ENCODE measurements around the gene ZNF629.

The ZNF629 gene

DNA sequence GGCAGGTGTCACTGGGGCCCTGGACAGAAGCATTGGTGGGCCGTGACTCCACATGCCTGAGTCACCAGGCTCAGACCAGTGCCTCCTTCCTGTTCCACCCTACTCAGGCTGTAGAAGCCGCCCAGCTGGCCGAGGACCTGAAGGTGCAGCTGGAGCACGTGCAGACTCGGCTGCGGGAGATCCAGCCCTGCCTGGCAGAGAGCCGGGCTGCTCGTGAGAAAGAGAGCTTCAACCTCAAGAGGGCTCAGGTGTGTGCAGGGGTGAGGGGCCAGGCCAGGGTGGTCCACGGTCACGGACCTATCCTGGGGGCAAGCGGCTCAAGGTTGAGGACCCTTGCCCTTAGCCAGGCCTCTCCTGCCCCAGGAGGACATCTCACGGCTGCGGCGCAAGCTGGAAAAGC, 15.3 kb downstream of the ZNF629 start:
- no peak overlapping the region for H3K4me3 ChIP-seq (ENCODE audit: insufficient read depth in 1 of 2, low read depth in 1 of 2, low read length in 2 of 2)
- H2BK5ac ChIP-seq (ENCODE audit: low read depth, low read length, poor library complexity, severe bottlenecking), result no peak overlapping the region
- H3K9me3 ChIP-seq (ENCODE audit: control insufficient read depth, low read length), result no peaks in the 10 kb centered on the region
- H3K27me3 ChIP-seq (ENCODE audit: control insufficient read depth in 1 of 2, insufficient read depth in 1 of 2, low read length in 2 of 2), result no peaks in the 10 kb centered on the region
- no peak overlapping the region for H4K91ac ChIP-seq (ENCODE audit: low read length)
- H3K4me2 ChIP-seq (ENCODE audit: low read length, poor library complexity, severe bottlenecking), result no peak overlapping the region
- no peak overlapping the region for H3K18ac ChIP-seq (ENCODE audit: low read depth in 1 of 2, low read length in 2 of 2)
- no peak overlapping the region for H2AFZ ChIP-seq (ENCODE audit: low read depth, low read length)
- H2AK5ac ChIP-seq (ENCODE audit: low read length, severe bottlenecking), result no peak overlapping the region
- no peak overlapping the region for H3K9ac ChIP-seq (ENCODE audit: low read length)
- H3K4me1 ChIP-seq (ENCODE audit: control insufficient read depth, insufficient read depth, low read depth, low read length), result peaks cover 18% of the 10 kb centered on the region
- no peak overlapping the region for H4K8ac ChIP-seq (ENCODE audit: low read length)
- H3K36me3 ChIP-seq (ENCODE audit: control insufficient read depth in 1 of 2, insufficient read depth in 2 of 2, low read depth in 1 of 2, low read length in 2 of 2), result peaks cover 78 to 81% of the 10 kb centered on the region in 2 experiments
- H2BK15ac ChIP-seq (ENCODE audit: low read depth, poor library complexity, severe bottlenecking), result no peak overlapping the region
- no peak overlapping the region for H3K14ac ChIP-seq (ENCODE audit: low read length in 2 of 2)
- no peak overlapping the region for H3K4ac ChIP-seq (ENCODE audit: low read depth in 1 of 2, low read length in 2 of 2)
- no peak overlapping the region for H3K23ac ChIP-seq (ENCODE audit: low read length in 2 of 2)
- H3K79me1 ChIP-seq (replicated peaks; ENCODE audit: low read length, poor library complexity, severe bottlenecking), result peaks cover 29% of the 10 kb centered on the region
- no peak overlapping the region for H2BK12ac ChIP-seq (ENCODE audit: low read length in 2 of 2)
- no peak overlapping the region for H2BK120ac ChIP-seq (ENCODE audit: low read depth, low read length)
- H3K27ac ChIP-seq (ENCODE audit: low read length, poor library complexity, severe bottlenecking), result no peak overlapping the region
- DNase-seq, result peak; percentile 33
- 77% methylated on average over 14 of the region's 14 CpGs for WGBS

DNA sequence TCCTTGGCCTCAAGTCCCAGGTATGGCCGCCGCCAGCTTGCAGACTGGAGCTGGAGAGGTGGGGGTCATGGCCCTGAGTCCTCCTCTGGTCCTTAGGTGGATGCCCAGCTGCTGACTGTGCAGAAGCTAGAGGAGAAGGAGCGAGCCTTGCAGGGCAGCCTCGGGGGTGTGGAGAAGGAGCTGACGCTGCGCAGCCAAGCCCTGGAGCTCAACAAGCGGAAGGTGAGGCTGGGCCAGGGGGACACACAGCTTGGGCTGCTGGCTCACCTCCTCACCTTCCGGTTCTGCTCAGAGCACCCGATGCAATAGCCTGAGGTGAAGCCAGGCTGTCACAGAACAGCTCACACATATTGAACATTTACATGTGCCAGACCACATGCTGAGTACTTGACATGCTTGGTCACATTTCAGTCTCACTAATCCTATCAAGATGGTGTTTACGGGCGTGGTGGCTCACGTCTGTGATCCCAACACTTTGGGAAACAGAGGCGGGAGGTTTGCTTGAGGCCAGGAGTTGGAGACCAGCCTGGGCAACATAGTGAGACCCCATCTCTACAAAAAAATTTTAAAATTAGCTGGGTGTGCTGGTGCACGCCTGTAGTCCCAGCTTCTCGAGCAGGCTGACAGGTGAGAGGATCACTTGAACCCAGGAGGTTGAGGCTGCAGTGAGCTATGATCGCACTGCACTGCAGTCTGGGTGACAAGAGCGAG, 17.5 kb downstream of the ZNF629 start:
- Histone ChIP-seq H3K4me1 (ENCODE audit: control insufficient read depth, insufficient read depth, low read depth, low read length) (peaks cover 1% of the 10 kb centered on the region), H3K4ac (ENCODE audit: low read depth in 1 of 2, low read length in 2 of 2) (no peak overlapping the region), H3K79me1 (replicated peaks; ENCODE audit: low read length, poor library complexity, severe bottlenecking) (peaks cover 44% of the 10 kb centered on the region), H2AK5ac (ENCODE audit: low read length, severe bottlenecking) (no peak overlapping the region), H3K9ac (ENCODE audit: low read length) (no peak overlapping the region), H2BK5ac (ENCODE audit: low read depth, low read length, poor library complexity, severe bottlenecking) (no peak overlapping the region), H3K4me3 (ENCODE audit: insufficient read depth in 1 of 2, low read depth in 1 of 2, low read length in 2 of 2) (no peak overlapping the region), H2BK120ac (ENCODE audit: low read depth, low read length) (no peak overlapping the region), H2BK12ac (ENCODE audit: low read length in 2 of 2) (no peak overlapping the region), H3K36me3 (ENCODE audit: control insufficient read depth in 1 of 2, insufficient read depth in 2 of 2, low read depth in 1 of 2, low read length in 2 of 2) (peaks cover 93 to 100% of the 10 kb centered on the region in 2 experiments), H3K27ac (ENCODE audit: low read length, poor library complexity, severe bottlenecking) (no peak overlapping the region), H4K91ac (ENCODE audit: low read length) (no peak overlapping the region), H3K14ac (ENCODE audit: low read length in 2 of 2) (no peak overlapping the region), H3K23ac (ENCODE audit: low read length in 2 of 2) (no peak overlapping the region), H3K4me2 (ENCODE audit: low read length, poor library complexity, severe bottlenecking) (no peak overlapping the region), H2BK15ac (ENCODE audit: low read depth, poor library complexity, severe bottlenecking) (no peak overlapping the region), H2AFZ (ENCODE audit: low read depth, low read length) (no peak overlapping the region), H3K18ac (ENCODE audit: low read depth in 1 of 2, low read length in 2 of 2) (no peak overlapping the region), H3K27me3 (ENCODE audit: control insufficient read depth in 1 of 2, insufficient read depth in 1 of 2, low read length in 2 of 2) (no peaks in the 10 kb centered on the region), H3K9me3 (ENCODE audit: control insufficient read depth, low read length) (no peaks in the 10 kb centered on the region), H4K8ac (ENCODE audit: low read length) (no peak overlapping the region)
- WGBS, result 95% methylated on average over 15 of the region's 17 CpGs
- no peak for DNase-seq

DNA sequence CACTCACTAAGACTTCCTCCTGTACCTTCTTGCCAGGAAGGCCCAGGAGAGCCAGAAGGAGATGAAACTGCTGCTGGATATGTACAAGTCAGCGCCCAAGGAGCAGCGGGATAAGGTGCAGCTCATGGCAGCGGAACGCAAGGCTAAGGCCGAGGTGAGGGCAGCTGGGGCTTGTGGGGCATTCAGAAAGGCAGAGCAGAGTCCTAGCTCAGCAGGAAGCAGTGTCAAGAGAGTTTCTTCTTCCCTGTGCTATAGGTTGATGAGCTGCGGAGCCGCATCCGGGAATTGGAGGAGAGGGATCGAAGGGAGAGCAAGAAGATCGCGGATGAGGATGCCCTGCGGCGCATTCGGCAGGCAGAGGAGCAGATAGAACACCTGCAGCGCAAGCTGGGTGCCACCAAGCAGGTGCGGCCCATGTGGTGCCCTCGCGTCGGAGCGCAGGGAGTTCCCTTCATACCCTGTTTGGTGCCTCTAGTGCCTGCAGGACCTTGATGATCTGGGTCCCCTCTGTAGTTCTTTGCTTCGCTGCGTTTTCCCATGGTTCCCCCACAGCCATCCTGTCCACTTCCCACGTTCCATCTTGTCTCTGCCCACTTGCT, 18.3 kb downstream of the ZNF629 start:
- WGBS, result 97% methylated on average over 23 of the region's 23 CpGs
- no peak overlapping the region for H3K14ac ChIP-seq (ENCODE audit: low read length in 2 of 2)
- H3K23ac ChIP-seq (ENCODE audit: low read length in 2 of 2), result no peak overlapping the region
- H3K4ac ChIP-seq (ENCODE audit: low read depth in 1 of 2, low read length in 2 of 2), result no peak overlapping the region
- no peak overlapping the region for H3K27ac ChIP-seq (ENCODE audit: low read length, poor library complexity, severe bottlenecking)
- peaks cover 51% of the 10 kb centered on the region for H3K79me1 ChIP-seq (replicated peaks; ENCODE audit: low read length, poor library complexity, severe bottlenecking)
- no peak overlapping the region for H2BK120ac ChIP-seq (ENCODE audit: low read depth, low read length)
- no peak overlapping the region for H2AK5ac ChIP-seq (ENCODE audit: low read length, severe bottlenecking)
- H3K9ac ChIP-seq (ENCODE audit: low read length), result no peak overlapping the region
- no peaks in the 10 kb centered on the region for H3K9me3 ChIP-seq (ENCODE audit: control insufficient read depth, low read length)
- H3K4me3 ChIP-seq (ENCODE audit: insufficient read depth in 1 of 2, low read depth in 1 of 2, low read length in 2 of 2), result no peak overlapping the region
- no peak overlapping the region for H2BK12ac ChIP-seq (ENCODE audit: low read length in 2 of 2)
- H3K4me2 ChIP-seq (ENCODE audit: low read length, poor library complexity, severe bottlenecking), result no peak overlapping the region
- no peak overlapping the region for H4K8ac ChIP-seq (ENCODE audit: low read length)
- no peak overlapping the region for H3K18ac ChIP-seq (ENCODE audit: low read depth in 1 of 2, low read length in 2 of 2)
- H2BK5ac ChIP-seq (ENCODE audit: low read depth, low read length, poor library complexity, severe bottlenecking), result no peak overlapping the region
- peaks cover 91 to 100% of the 10 kb centered on the region in 2 experiments for H3K36me3 ChIP-seq (ENCODE audit: control insufficient read depth in 1 of 2, insufficient read depth in 2 of 2, low read depth in 1 of 2, low read length in 2 of 2)
- H2AFZ ChIP-seq (ENCODE audit: low read depth, low read length), result no peak overlapping the region
- no peaks in the 10 kb centered on the region for H3K27me3 ChIP-seq (ENCODE audit: control insufficient read depth in 1 of 2, insufficient read depth in 1 of 2, low read length in 2 of 2)
- no peak for DNase-seq
- peak overlapping the region; percentile 16 for H4K91ac ChIP-seq (ENCODE audit: low read length)
- H2BK15ac ChIP-seq (ENCODE audit: low read depth, poor library complexity, severe bottlenecking), result no peak overlapping the region
- H3K4me1 ChIP-seq (ENCODE audit: control insufficient read depth, insufficient read depth, low read depth, low read length), result peaks cover 3% of the 10 kb centered on the region

DNA sequence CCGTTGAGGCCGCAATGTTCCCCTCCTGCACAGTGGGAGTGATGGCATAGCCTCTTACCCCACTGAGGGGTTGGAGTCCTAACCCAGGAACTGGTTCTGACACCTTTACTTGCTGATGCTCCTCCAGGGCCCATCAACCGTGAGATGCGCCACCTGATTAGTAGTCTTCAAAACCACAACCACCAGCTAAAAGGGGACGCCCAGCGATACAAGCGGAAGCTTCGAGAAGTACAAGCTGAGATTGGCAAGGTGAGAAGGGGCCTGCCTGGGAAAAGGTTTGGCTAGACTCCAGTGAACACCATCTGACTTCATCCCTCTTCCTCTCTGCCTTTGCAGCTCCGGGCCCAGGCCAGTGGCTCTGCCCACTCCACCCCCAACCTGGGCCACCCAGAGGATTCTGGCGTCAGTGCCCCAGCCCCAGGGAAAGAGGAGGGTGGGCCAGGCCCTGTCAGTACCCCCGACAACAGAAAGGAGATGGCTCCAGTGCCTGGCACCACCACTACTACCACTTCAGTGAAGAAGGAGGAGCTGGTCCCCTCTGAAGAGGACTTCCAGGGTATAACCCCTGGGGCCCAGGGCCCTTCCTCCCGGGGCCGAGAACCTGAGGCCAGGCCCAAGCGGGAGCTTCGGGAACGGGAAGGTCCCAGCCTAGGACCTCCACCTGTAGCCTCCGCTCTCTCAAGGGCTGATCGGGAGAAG, 19.1 kb downstream of the ZNF629 start:
- no peak for DNase-seq
- Histone ChIP-seq H2BK5ac (ENCODE audit: low read depth, low read length, poor library complexity, severe bottlenecking) (no peak overlapping the region), H2BK15ac (ENCODE audit: low read depth, poor library complexity, severe bottlenecking) (no peak overlapping the region), H3K27ac (ENCODE audit: low read length, poor library complexity, severe bottlenecking) (no peak overlapping the region), H3K79me1 (replicated peaks; ENCODE audit: low read length, poor library complexity, severe bottlenecking) (peaks cover 53% of the 10 kb centered on the region), H3K14ac (ENCODE audit: low read length in 2 of 2) (no peak overlapping the region), H3K4me2 (ENCODE audit: low read length, poor library complexity, severe bottlenecking) (no peak overlapping the region), H3K4me1 (ENCODE audit: control insufficient read depth, insufficient read depth, low read depth, low read length) (peaks cover 8% of the 10 kb centered on the region), H3K36me3 (ENCODE audit: control insufficient read depth in 1 of 2, insufficient read depth in 2 of 2, low read depth in 1 of 2, low read length in 2 of 2) (peaks cover 88 to 99% of the 10 kb centered on the region in 2 experiments), H3K18ac (ENCODE audit: low read depth in 1 of 2, low read length in 2 of 2) (no peak overlapping the region), H3K23ac (ENCODE audit: low read length in 2 of 2) (no peak overlapping the region), H3K27me3 (ENCODE audit: control insufficient read depth in 1 of 2, insufficient read depth in 1 of 2, low read length in 2 of 2) (no peaks in the 10 kb centered on the region), H4K91ac (ENCODE audit: low read length) (no peak overlapping the region), H4K8ac (ENCODE audit: low read length) (no peak overlapping the region), H2AFZ (ENCODE audit: low read depth, low read length) (no peak overlapping the region), H3K4ac (ENCODE audit: low read depth in 1 of 2, low read length in 2 of 2) (no peak overlapping the region), H3K9me3 (ENCODE audit: control insufficient read depth, low read length) (no peaks in the 10 kb centered on the region), H2AK5ac (ENCODE audit: low read length, severe bottlenecking) (no peak overlapping the region), H2BK12ac (ENCODE audit: low read length in 2 of 2) (no peak overlapping the region), H3K4me3 (ENCODE audit: insufficient read depth in 1 of 2, low read depth in 1 of 2, low read length in 2 of 2) (no peak overlapping the region), H2BK120ac (ENCODE audit: low read depth, low read length) (no peak overlapping the region), H3K9ac (ENCODE audit: low read length) (no peak overlapping the region)
- 98% methylated on average over 18 of the region's 18 CpGs for WGBS
